ENCODE measurements around the gene ZNF595. TPM values are rescaled to one million over a fixed set of nuclear protein-coding genes. Genes with fewer than 3 reads are reported as not detected.
A peak's percentile ranks its signal among the peaks of the same experiment; 100 is the strongest.
"Not testable (repeated sequence)": the region's sequence is repeated elsewhere in the genome, so short reads cannot be mapped to it uniquely, and the experiment has no call there.

ZNF595 gene
- polyA plus RNA-seq, 1 donor (not counting 4 experiments of a cell fraction or from before 2014, with no cell fraction given): 6.6 TPM

GRCh38 chr4:53521-53920 lies 400 bp downstream of the ZNF595 start:
- peak overlapping the region; percentile 41 for H3K9ac ChIP-seq (ENCODE audit: control insufficient read depth, extremely low read depth, insufficient read depth, low read length)
- FAIRE-seq; H3K27me3 ChIP-seq (ENCODE audit: control insufficient read depth, extremely low read depth, insufficient read depth, low read length); H3K9me3 ChIP-seq (ENCODE audit: control insufficient read depth, low read depth, low read length); H4K20me1 ChIP-seq (ENCODE audit: control insufficient read depth, extremely low read depth, insufficient read depth, low read length); H3K79me2 ChIP-seq (ENCODE audit: control insufficient read depth, insufficient read depth, low read length); dilution Hi-C loops (cut with MboI; ENCODE audit: extremely low pct_ligation_motif_present, low sequenced_read_pairs); H3K27ac ChIP-seq (ENCODE audit: control insufficient read depth, insufficient read depth, low read length); H2AFZ ChIP-seq (ENCODE audit: control insufficient read depth, low read length); H3K4me1 ChIP-seq (ENCODE audit: control insufficient read depth, extremely low read depth, insufficient read depth, low read length); H3K4me2 ChIP-seq (ENCODE audit: control insufficient read depth, extremely low read depth, insufficient read depth, low read depth, low read length); H3K9me1 ChIP-seq (ENCODE audit: control insufficient read depth, extremely low read depth, insufficient read depth, low read length); H3K36me3 ChIP-seq (ENCODE audit: control insufficient read depth in 2 of 2, extremely low read depth in 1 of 2, insufficient read depth in 2 of 2, low read length in 2 of 2); DNase-seq (ENCODE audit: low read depth, low spot score): not testable (repeated sequence)
- peak overlapping the region in 1 of 3 experiments; percentile 23 for H3K4me3 ChIP-seq (ENCODE audit: control insufficient read depth in 2 of 3, extremely low read depth in 1 of 3, insufficient read depth in 2 of 3, low read depth in 1 of 3, low read length in 3 of 3)

GRCh38 chr4:64733-65132 lies 11.6 kb downstream of the ZNF595 start:
- H3K36me3 ChIP-seq (ENCODE audit: control insufficient read depth in 2 of 2, extremely low read depth in 1 of 2, insufficient read depth in 2 of 2, low read length in 2 of 2); H3K79me2 ChIP-seq (ENCODE audit: control insufficient read depth, insufficient read depth, low read length); H3K4me2 ChIP-seq (ENCODE audit: control insufficient read depth, extremely low read depth, insufficient read depth, low read depth, low read length); H3K4me3 ChIP-seq (ENCODE audit: control insufficient read depth in 2 of 3, extremely low read depth in 1 of 3, insufficient read depth in 2 of 3, low read depth in 1 of 3, low read length in 3 of 3); DNase-seq (ENCODE audit: low read depth, low spot score); H3K27ac ChIP-seq (ENCODE audit: control insufficient read depth, insufficient read depth, low read length); H3K9me1 ChIP-seq (ENCODE audit: control insufficient read depth, extremely low read depth, insufficient read depth, low read length); H3K27me3 ChIP-seq (ENCODE audit: control insufficient read depth, extremely low read depth, insufficient read depth, low read length); FAIRE-seq; H3K9me3 ChIP-seq (ENCODE audit: control insufficient read depth, low read depth, low read length); H3K4me1 ChIP-seq (ENCODE audit: control insufficient read depth, extremely low read depth, insufficient read depth, low read length); H3K9ac ChIP-seq (ENCODE audit: control insufficient read depth, extremely low read depth, insufficient read depth, low read length); H4K20me1 ChIP-seq (ENCODE audit: control insufficient read depth, extremely low read depth, insufficient read depth, low read length); dilution Hi-C loops (cut with MboI; ENCODE audit: extremely low pct_ligation_motif_present, low sequenced_read_pairs); H2AFZ ChIP-seq (ENCODE audit: control insufficient read depth, low read length): not testable (repeated sequence)

GRCh38 chr4:71830-72229 lies 18.7 kb downstream of the ZNF595 start:
- dilution Hi-C loops (cut with MboI; ENCODE audit: extremely low pct_ligation_motif_present, low sequenced_read_pairs): no loop called here
- Histone ChIP-seq H3K9me1 (ENCODE audit: control insufficient read depth, extremely low read depth, insufficient read depth, low read length) (no peaks in the 10 kb centered on the region), H3K27ac (ENCODE audit: control insufficient read depth, insufficient read depth, low read length) (no peak overlapping the region), H3K36me3 (ENCODE audit: control insufficient read depth in 2 of 2, extremely low read depth in 1 of 2, insufficient read depth in 2 of 2, low read length in 2 of 2) (peaks cover 3 to 21% of the 10 kb centered on the region in 2 experiments), H3K9ac (ENCODE audit: control insufficient read depth, extremely low read depth, insufficient read depth, low read length) (no peak overlapping the region), H3K79me2 (ENCODE audit: control insufficient read depth, insufficient read depth, low read length) (peaks cover 30% of the 10 kb centered on the region), H2AFZ (ENCODE audit: control insufficient read depth, low read length) (no peak overlapping the region), H3K9me3 (ENCODE audit: control insufficient read depth, low read depth, low read length) (peaks cover 30% of the 10 kb centered on the region), H4K20me1 (ENCODE audit: control insufficient read depth, extremely low read depth, insufficient read depth, low read length) (no peaks in the 10 kb centered on the region), H3K4me1 (ENCODE audit: control insufficient read depth, extremely low read depth, insufficient read depth, low read length) (no peaks in the 10 kb centered on the region), H3K4me3 (ENCODE audit: control insufficient read depth in 2 of 3, extremely low read depth in 1 of 3, insufficient read depth in 2 of 3, low read depth in 1 of 3, low read length in 3 of 3) (no peak overlapping the region), H3K27me3 (ENCODE audit: control insufficient read depth, extremely low read depth, insufficient read depth, low read length) (no peaks in the 10 kb centered on the region), H3K4me2 (ENCODE audit: control insufficient read depth, extremely low read depth, insufficient read depth, low read depth, low read length) (no peak overlapping the region)
- DNase-seq (ENCODE audit: low read depth, low spot score): no peak
- FAIRE-seq: no peak
- no peak for TF ChIP-seq EZH2 (IDR thresholded peaks at IDR 0.05; ENCODE audit: low read length)
- TF ChIP-seq, protein P1, sequence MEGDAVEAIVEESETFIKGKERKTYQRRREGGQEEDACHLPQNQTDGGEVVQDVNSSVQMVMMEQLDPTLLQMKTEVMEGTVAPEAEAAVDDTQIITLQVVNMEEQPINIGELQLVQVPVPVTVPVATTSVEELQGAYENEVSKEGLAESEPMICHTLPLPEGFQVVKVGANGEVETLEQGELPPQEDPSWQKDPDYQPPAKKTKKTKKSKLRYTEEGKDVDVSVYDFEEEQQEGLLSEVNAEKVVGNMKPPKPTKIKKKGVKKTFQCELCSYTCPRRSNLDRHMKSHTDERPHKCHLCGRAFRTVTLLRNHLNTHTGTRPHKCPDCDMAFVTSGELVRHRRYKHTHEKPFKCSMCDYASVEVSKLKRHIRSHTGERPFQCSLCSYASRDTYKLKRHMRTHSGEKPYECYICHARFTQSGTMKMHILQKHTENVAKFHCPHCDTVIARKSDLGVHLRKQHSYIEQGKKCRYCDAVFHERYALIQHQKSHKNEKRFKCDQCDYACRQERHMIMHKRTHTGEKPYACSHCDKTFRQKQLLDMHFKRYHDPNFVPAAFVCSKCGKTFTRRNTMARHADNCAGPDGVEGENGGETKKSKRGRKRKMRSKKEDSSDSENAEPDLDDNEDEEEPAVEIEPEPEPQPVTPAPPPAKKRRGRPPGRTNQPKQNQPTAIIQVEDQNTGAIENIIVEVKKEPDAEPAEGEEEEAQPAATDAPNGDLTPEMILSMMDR (optimal IDR thresholded peaks at IDR 0.05 in 1 of 3, IDR thresholded peaks at IDR 0.05 in 1 of 3, conservative IDR thresholded peaks at IDR 0.05 in 1 of 3; ENCODE audit: extremely low read depth in 1 of 3, insufficient read depth in 2 of 3, low read length in 3 of 3): no peak
